ENCODE data around the gene PIGQ.

DNA sequence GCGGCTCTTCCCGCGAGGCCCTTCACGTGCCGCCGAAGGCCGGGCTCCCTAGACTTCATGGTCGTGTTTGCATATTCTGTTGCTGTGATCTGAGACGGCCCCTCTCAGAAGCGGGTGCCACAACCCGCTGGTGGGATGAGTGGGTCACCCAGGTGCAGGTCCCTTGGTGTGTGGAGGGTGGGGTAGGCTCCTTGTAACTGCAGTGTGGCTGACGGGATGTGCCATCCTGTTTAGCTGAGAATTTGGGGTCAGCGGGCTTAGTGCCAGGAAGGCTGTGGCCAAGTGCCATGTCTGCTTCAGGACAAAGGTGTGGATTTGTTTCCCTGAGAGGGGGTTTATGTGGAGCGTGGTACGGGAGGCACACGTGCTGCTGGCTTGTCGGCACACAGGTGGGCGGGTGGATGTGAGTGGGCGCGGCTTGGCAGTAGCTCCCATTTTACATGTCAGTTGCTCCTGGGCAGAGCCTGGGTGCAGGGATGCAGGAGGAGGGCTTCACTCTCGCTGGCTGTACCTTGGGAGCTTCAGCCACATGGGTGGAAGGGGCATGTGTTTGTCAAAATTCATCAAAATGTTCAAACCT lies 51.8 kb downstream of the PIGQ start:
- TF ChIP-seq, protein P1, sequence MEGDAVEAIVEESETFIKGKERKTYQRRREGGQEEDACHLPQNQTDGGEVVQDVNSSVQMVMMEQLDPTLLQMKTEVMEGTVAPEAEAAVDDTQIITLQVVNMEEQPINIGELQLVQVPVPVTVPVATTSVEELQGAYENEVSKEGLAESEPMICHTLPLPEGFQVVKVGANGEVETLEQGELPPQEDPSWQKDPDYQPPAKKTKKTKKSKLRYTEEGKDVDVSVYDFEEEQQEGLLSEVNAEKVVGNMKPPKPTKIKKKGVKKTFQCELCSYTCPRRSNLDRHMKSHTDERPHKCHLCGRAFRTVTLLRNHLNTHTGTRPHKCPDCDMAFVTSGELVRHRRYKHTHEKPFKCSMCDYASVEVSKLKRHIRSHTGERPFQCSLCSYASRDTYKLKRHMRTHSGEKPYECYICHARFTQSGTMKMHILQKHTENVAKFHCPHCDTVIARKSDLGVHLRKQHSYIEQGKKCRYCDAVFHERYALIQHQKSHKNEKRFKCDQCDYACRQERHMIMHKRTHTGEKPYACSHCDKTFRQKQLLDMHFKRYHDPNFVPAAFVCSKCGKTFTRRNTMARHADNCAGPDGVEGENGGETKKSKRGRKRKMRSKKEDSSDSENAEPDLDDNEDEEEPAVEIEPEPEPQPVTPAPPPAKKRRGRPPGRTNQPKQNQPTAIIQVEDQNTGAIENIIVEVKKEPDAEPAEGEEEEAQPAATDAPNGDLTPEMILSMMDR (IDR thresholded peaks at IDR 0.05; ENCODE audit: low read depth, low read length): no peak
- no peak for TF ChIP-seq EZH2phosphoT487 (IDR thresholded peaks at IDR 0.05; ENCODE audit: low read depth)
